NCI-H69 (cell line): Measurements from ENCODE around the gene CPD.
"Not testable (repeated sequence)": the region's sequence is repeated elsewhere in the genome, so short reads cannot be mapped to it uniquely, and the experiment has no call there.

ENCODE experiments used
- DNase-seq: peaks from one replicate; lab custom pipeline; 2025; lab: John Stamatoyannopoulos, UW

Gene CPD

GRCh38 chr17:30388321-30389179, 9.8 kb downstream of the CPD start:
- no peak for DNase-seq

GRCh38 chr17:30389756-30390300, 11.1 kb downstream of the CPD start:
- no peak for DNase-seq

- no peak for DNase-seq
Measured at GRCh38 chr17:30391534-30391933, 12.8 kb downstream of the CPD start.

- DNase-seq = peak; percentile 58
Measured at GRCh38 chr17:30393491-30393890, 14.8 kb downstream of the CPD start.

- peak; percentile 55 for DNase-seq
Measured at GRCh38 chr17:30393911-30394867, 15.5 kb downstream of the CPD start.

- peak; percentile 87 for DNase-seq
Measured at GRCh38 chr17:30395398-30396022, 16.8 kb downstream of the CPD start.

GRCh38 chr17:30396129-30396528, 17.4 kb downstream of the CPD start:
- no peak for DNase-seq

- DNase-seq = no peak
Measured at GRCh38 chr17:30396612-30397011, 17.9 kb downstream of the CPD start.

GRCh38 chr17:30398328-30399041, 19.8 kb downstream of the CPD start:
- peak; percentile 17 for DNase-seq

GRCh38 chr17:30401097-30401496, 22.4 kb downstream of the CPD start:
- no peak for DNase-seq

- DNase-seq = peak; percentile 72
Measured at GRCh38 chr17:30405161-30405560, 26.4 kb downstream of the CPD start.

- not testable (repeated sequence) for DNase-seq
Measured at GRCh38 chr17:30410627-30411026, 31.9 kb downstream of the CPD start.

- not testable (repeated sequence) for DNase-seq
Measured at GRCh38 chr17:30412008-30412496, 33.3 kb downstream of the CPD start.

- DNase-seq = no peak
Measured at GRCh38 chr17:30413109-30413508, 34.4 kb downstream of the CPD start.

- DNase-seq = no peak
Measured at GRCh38 chr17:30414486-30414885, 35.8 kb downstream of the CPD start.

GRCh38 chr17:30415491-30415890, 36.8 kb downstream of the CPD start:
- DNase-seq = no peak

GRCh38 chr17:30418070-30418469, 39.3 kb downstream of the CPD start:
- not testable (repeated sequence) for DNase-seq

GRCh38 chr17:30421592-30421991, 42.9 kb downstream of the CPD start:
- DNase-seq = no peak

GRCh38 chr17:30422171-30422570, 43.4 kb downstream of the CPD start:
- no peak for DNase-seq

- DNase-seq = no peak
Measured at GRCh38 chr17:30424471-30424870, 45.7 kb downstream of the CPD start.

- DNase-seq = no peak
Measured at GRCh38 chr17:30426292-30426691, 47.6 kb downstream of the CPD start.
